ENCODE data around the gene PYY.
"Not testable (repeated sequence)": the region's sequence is repeated elsewhere in the genome, so short reads cannot be mapped to it uniquely, and the experiment has no call there.

The PYY gene

GRCh38 chr17:43945074-43945829, 8.5 kb downstream of the PYY start:
- no peak for FAIRE-seq

GRCh38 chr17:43942051-43942685, 11.6 kb downstream of the PYY start, which contains the start of gene PPY:
TSS of gene PPY (minus strand) at chr17:43942476. CDS start at chr17:43941654, 822 bp downstream.
- FAIRE-seq: no peak

GRCh38 chr17:43940630-43941029, 13.1 kb downstream of the PYY start:
- FAIRE-seq: no peak

GRCh38 chr17:43939886-43940285, 13.9 kb downstream of the PYY start:
- FAIRE-seq: no peak

GRCh38 chr17:43939452-43939851, 14.3 kb downstream of the PYY start:
- FAIRE-seq: not testable (repeated sequence)

GRCh38 chr17:43938838-43939182, 14.9 kb downstream of the PYY start:
- no peak for FAIRE-seq

- no peak for FAIRE-seq
These were observed 17.3 kb downstream of the PYY start for GRCh38 chr17:43936434-43936833.

GRCh38 chr17:43935926-43936261, 17.8 kb downstream of the PYY start:
- no peak for FAIRE-seq

GRCh38 chr17:43935204-43935925, 18.4 kb downstream of the PYY start:
- no peak for FAIRE-seq

GRCh38 chr17:43932923-43933322, 20.8 kb downstream of the PYY start:
- FAIRE-seq: no peak

GRCh38 chr17:43932357-43932756, 21.4 kb downstream of the PYY start:
- no peak for FAIRE-seq

GRCh38 chr17:43931062-43931571, 22.6 kb downstream of the PYY start:
- FAIRE-seq: no peak

GRCh38 chr17:43928609-43929008, 25.1 kb downstream of the PYY start:
- FAIRE-seq: peak; percentile 14

- not testable (repeated sequence) for FAIRE-seq
These were observed 25.8 kb downstream of the PYY start for GRCh38 chr17:43927929-43928328.

- FAIRE-seq: no peak
These were observed 26.5 kb downstream of the PYY start for GRCh38 chr17:43927060-43927864.

- no peak for FAIRE-seq
These were observed 29.2 kb downstream of the PYY start for GRCh38 chr17:43924558-43924957.

GRCh38 chr17:43920500-43921095, 33.1 kb downstream of the PYY start:
- no peak for FAIRE-seq

GRCh38 chr17:43918026-43918389, 35.7 kb downstream of the PYY start:
- no peak for FAIRE-seq

- no peak for FAIRE-seq
These were observed 36.3 kb downstream of the PYY start for GRCh38 chr17:43917348-43918025.

GRCh38 chr17:43917016-43917347, 36.8 kb downstream of the PYY start:
- no peak for FAIRE-seq

GRCh38 chr17:43916385-43916784, 37.4 kb downstream of the PYY start:
- no peak for FAIRE-seq

GRCh38 chr17:43915559-43915958, 38.2 kb downstream of the PYY start:
- no peak for FAIRE-seq

All from colon (tissue), 2 donors.